Astrocyte of the spinal cord (primary cell): ENCODE measurements around the gene IL10RB.
"Not testable (repeated sequence)": the region's sequence is repeated elsewhere in the genome, so short reads cannot be mapped to it uniquely, and the experiment has no call there.

ENCODE experiments used
- DNase-seq: peaks from one replicate; pipeline ENCODE4 v3.0.0; 2011; ENCODE audit warnings: low read depth, low spot score
- H3K4me3 ChIP-seq: 2 replicates; pipeline ENCODE4 v1.5.1; 2011; ENCODE audit warnings: low read depth, mild to moderate bottlenecking, low read length, moderate library complexity
- in situ Hi-C: cut with HindIII; loops from 2 replicates; pipeline ENCODE4 v1.10.0; 2017; ENCODE audit warnings: low sequenced_read_pairs
- TF ChIP-seq, protein P1 (sequence below): IDR thresholded peaks from 2 replicates; pipeline ENCODE4 v1.5.1; 2012; ENCODE audit warnings: low read depth, mild to moderate bottlenecking, low read length, inconsistent platforms

The IL10RB gene

DNA sequence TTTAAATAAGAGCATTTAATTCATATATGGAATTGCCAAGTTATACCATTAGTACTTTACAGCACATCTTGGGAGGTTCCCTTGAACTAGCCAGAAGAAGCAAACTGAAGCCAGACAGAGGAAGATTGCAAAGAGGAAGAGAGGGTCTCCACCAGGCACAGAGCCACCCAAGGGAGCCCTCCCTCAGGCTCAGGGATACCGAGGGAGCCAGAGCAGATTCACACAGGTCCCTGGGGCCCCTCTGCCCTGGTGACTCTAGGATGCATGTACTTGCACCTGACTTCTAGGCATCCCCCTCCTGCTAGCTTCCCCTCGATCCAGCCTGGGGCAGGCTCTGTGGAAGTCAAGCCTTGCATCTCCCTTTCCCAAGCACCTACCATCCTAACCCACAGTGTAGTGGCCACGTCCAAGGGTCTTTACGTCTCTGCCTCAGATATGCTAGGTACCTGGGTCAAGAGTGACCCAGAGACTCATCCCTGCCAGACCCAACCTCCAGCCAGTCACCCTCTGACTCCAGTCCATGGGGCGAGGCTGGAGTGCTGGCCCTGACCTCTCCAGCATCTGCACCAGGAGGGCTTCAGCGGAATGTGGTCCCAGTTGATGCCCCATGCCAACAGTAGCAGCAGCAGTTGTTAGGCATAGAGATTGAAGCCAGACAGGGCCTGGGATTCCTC, 30.0 kb upstream of the IL10RB start:
- TF ChIP-seq, protein P1, sequence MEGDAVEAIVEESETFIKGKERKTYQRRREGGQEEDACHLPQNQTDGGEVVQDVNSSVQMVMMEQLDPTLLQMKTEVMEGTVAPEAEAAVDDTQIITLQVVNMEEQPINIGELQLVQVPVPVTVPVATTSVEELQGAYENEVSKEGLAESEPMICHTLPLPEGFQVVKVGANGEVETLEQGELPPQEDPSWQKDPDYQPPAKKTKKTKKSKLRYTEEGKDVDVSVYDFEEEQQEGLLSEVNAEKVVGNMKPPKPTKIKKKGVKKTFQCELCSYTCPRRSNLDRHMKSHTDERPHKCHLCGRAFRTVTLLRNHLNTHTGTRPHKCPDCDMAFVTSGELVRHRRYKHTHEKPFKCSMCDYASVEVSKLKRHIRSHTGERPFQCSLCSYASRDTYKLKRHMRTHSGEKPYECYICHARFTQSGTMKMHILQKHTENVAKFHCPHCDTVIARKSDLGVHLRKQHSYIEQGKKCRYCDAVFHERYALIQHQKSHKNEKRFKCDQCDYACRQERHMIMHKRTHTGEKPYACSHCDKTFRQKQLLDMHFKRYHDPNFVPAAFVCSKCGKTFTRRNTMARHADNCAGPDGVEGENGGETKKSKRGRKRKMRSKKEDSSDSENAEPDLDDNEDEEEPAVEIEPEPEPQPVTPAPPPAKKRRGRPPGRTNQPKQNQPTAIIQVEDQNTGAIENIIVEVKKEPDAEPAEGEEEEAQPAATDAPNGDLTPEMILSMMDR: no peak
- no peak overlapping the region for H3K4me3 ChIP-seq
- DNase-seq: no peak
- in situ Hi-C loops: no loop called here

DNA sequence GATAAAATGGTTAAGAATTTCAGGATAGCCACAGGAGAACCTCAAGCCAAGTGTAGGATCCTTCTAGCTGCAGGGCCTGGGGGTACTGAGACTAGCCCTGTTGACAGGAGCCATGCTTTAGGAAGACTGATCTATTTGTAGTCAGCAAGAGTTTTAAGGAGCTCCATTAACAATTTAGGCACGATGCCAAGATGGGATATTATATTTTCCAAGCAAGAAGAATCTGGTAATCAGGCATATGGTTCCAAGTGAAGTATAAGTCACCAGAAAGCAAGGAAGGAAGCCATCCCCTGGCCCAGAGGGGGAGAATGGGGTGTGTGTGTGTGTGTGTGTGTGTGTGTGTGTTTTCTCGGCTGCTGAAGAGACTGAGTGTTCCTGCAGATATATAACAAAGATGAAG, 29.4 kb upstream of the IL10RB start:
- in situ Hi-C loops: no loop called here
- TF ChIP-seq, protein P1: no peak
- H3K4me3 ChIP-seq: no peak overlapping the region
- no peak for DNase-seq

DNA sequence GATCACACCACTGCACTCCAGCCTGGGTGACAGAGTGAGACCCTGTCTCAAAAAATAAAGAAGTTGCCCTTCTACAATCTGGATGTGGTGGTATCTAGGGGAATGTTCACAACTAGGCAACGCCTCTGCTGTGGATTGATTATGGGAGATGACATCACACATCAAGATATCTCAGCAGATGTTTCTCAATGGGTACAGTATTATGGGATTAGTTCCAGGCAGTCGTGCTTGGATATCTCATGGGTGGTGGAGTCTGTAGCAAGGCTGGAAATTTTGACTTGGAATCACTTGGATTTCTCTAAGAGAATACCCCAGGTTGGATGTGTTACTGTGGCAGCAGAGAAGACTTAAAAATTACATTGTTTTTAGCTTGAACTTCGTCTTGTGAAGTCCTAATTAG, 28.7 kb upstream of the IL10RB start:
- DNase-seq: no peak
- in situ Hi-C loops: no loop called here
- no peak overlapping the region for H3K4me3 ChIP-seq
- TF ChIP-seq, protein P1: no peak

DNA sequence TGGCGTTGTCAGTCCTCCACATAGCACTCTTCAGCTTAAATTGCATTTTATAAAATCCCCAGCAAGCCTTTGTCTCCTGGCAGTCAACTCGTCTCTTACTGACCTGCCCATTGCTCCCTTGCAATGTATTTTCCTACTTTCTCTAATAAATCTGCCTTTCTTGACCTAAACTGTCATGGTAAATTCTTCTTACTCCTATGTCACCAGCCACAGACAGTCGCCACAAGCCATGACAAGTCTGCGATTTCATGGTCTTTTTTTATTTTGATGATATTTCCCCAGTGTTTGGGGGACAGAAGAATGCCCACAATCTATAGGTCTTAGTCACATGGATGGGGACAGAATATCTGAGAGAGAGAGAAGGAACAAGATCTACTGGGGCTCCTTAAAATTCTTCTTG, 28.0 kb upstream of the IL10RB start:
- TF ChIP-seq, protein P1: no peak
- no peak for DNase-seq
- H3K4me3 ChIP-seq: no peak overlapping the region
- in situ Hi-C loops: no loop called here

DNA sequence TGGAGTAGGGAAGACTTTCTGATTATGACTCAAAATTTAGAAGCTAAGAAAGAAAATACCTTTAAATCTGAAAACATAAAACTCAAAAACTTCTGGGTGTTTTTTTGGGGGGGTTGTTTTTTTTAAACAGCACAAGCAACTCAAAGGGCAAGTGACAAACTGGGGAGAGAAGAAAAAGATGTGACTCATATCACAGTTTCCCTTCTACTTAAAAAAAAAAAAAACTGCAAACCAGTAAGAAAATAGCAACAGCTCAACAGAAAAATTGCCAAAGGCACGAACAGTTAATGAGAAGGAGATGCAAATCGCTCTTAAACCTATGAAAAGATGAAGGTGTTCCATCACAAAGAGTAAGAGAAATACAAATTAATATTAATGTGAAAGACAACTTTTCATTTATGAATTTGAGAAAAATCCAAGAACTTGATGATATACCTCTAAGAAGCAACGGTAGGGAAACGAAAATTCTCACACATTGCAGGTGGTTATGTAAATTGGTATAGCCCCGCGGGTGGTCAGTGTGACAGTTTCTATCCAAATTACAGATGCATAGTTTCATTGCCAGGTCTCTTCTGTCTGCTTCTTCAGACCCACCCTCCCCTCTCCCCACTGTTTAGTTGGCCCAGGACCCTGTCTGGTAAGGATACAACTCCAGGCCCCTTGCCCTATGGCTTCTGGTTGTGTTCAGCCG, 27.5 kb upstream of the IL10RB start:
- no peak for DNase-seq
- TF ChIP-seq, protein P1: no peak
- in situ Hi-C loops: no loop called here
- no peak overlapping the region for H3K4me3 ChIP-seq

DNA sequence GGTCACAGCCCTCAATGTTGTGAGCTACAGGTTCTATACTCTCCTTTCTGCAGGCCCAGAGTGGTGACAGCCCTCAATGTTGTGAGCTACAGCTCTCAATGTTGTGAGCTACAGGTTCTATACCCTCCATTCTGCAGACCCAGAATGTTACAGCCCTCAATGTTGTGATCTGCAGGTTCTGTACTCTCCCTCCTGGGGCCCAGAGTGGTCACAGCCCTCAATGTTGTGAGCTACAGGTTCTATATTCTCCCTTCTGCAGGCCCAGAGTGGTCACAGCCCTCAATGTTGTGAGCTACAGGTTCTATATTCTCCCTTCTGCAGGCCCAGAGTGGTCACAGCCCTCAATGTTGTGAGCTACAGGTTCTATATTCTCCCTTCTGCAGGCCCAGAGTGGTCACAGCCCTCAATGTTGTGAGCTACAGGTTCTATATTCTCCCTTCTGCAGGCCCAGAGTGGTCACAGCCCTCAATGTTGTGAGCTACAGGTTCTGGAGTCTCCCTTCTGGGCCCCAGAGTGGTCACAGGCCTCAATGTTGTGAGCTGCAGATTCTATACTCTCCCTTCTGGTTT, 26.5 kb upstream of the IL10RB start:
- H3K4me3 ChIP-seq, in situ Hi-C loops, DNase-seq: not testable (repeated sequence)

DNA sequence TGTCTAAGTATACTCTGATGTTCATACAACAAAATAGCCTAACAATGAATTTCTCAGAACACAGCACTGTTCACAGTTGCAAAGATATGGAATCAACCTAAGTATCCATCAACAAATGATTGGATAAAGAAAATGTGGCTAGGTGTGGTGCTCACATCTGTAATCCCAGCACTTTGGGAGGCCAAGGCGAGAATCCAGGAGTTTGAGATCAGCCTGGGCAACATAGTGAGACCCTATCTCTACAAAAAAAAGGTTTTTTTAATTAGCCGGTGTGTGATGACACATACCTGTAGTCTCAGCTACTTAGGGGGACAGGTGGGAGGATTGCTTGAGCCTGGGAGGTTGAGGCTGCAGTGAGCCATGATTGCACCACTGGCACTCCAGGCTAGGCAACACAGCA, 25.8 kb upstream of the IL10RB start:
- TF ChIP-seq, protein P1: no peak
- H3K4me3 ChIP-seq: no peak overlapping the region
- no peak for DNase-seq
- in situ Hi-C loops: no loop called here
